K562 (cell line): ENCODE measurements around the gene FANCC. TPM values are rescaled to one million over a fixed set of nuclear protein-coding genes. Genes with fewer than 3 reads are reported as not detected.

ENCODE experiments used
- ATAC-seq: fragments of 200-7000 bp; cut with Tn5 transposase; 3 replicates; pipeline ENCODE4 v1.9.1; 2020; ENCODE audit warnings: moderate library complexity
- BruUV-seq: library from RNA; stranded (reverse); fragments of 400-500 nt; replicated peaks from 2 replicates; lab custom pipeline; 2021; lab: Mats Ljungman, UMichigan
- CTCF ChIA-PET: fragments of 300-600 bp; formaldehyde crosslinking; extraction: SDS; loops from one replicate; lab custom pipeline; 2021; ENCODE audit warnings: low intra/inter-chr PET ratio; lab: Yijun Ruan, JAX
- POLR2A ChIA-PET: fragments of 300-600, 350-650 bp; sonication (Branson Sonifier 250); formaldehyde crosslinking; extraction: SDS; loops from one replicate; lab custom pipeline; 2021; ENCODE audit warnings: antibody characterized with exemption, inconsistent platforms; lab: Yijun Ruan, JAX
- DNase-seq, 4 experiments: peaks; one replicate each; pipeline versions ENCODE4 v3.0.0 to v3.0.0-alpha.2; 2011 to 2018; ENCODE audit warnings: low spot score in 3 of 4, mixed read lengths in 3 of 4; ENCODE audit errors: extremely low read depth in 1 of 4
- FAIRE-seq: peaks from 2 replicates; lab custom pipeline; 2011; peaks lifted over from hg19 to GRCh38; lab: Jason Lieb, UNC
- H2AFZ ChIP-seq: 2 replicates; pipeline ENCODE4 v1.6.0; 2011; ENCODE audit warnings: low read depth, low read length, control low read depth, inconsistent platforms
- H3K27ac ChIP-seq: fragments of 200-600 bp; 3 replicates; pipeline ENCODE4 v1.8.0; 2011; ENCODE audit warnings: low read depth, mild to moderate bottlenecking, control low read depth, inconsistent platforms, low read length, moderate library complexity, mixed read lengths; ENCODE audit errors: extremely low read depth
- H3K27me3 ChIP-seq, 2 experiments: fragments of 300-600 bp in 1 of 2; 2 replicates in 1 of 2; 3 replicates in 1 of 2; pipeline versions ENCODE4 v1.6.0 to v1.8.0; 2011; ENCODE audit warnings: inconsistent platforms in 2 of 2, low read length in 2 of 2, mild to moderate bottlenecking in 1 of 2, mixed read lengths in 1 of 2, moderate library complexity in 1 of 2; ENCODE audit not compliant: control insufficient read depth in 2 of 2, insufficient read depth in 2 of 2
- H3K36me3 ChIP-seq: fragments of 300-600 bp; 3 replicates; pipeline ENCODE4 v1.8.0; 2011; ENCODE audit warnings: mild to moderate bottlenecking, low read length, inconsistent platforms; ENCODE audit not compliant: control insufficient read depth, insufficient read depth
- H3K4me1 ChIP-seq, 2 experiments: fragments of 200-600 bp in 1 of 2; replicated peaks in 1 of 2; 2 replicates in 1 of 2; 3 replicates in 1 of 2; pipeline versions ENCODE4 v1.5.1 to v1.8.0; 2011; ENCODE audit warnings: inconsistent platforms in 2 of 2, low read length in 2 of 2, mild to moderate bottlenecking in 1 of 2, mixed read lengths in 1 of 2, moderate library complexity in 1 of 2; ENCODE audit not compliant: control insufficient read depth in 2 of 2, insufficient read depth in 2 of 2
- H3K4me2 ChIP-seq: 2 replicates; pipeline ENCODE4 v1.6.1; 2011; ENCODE audit warnings: low read length, control low read depth, inconsistent platforms, mixed read lengths; ENCODE audit not compliant: insufficient read depth
- H3K4me3 ChIP-seq: fragments of 200-600 bp; sonication (generic), shearing (Covaris generic); 2 replicates; pipeline ENCODE4 v1.5.1; 2016; ENCODE audit warnings: control low read depth, inconsistent platforms
- H3K79me2 ChIP-seq: fragments of 200-600 bp; 3 replicates; pipeline ENCODE4 v1.8.0; 2011; ENCODE audit warnings: low read length, inconsistent platforms; ENCODE audit not compliant: control insufficient read depth, insufficient read depth
- H3K9ac ChIP-seq, 2 experiments: 2 replicates each; pipeline versions ENCODE4 v1.6.0 to v1.6.1; 2011; ENCODE audit warnings: low read depth in 2 of 2, low read length in 2 of 2, control low read depth in 1 of 2, inconsistent platforms in 1 of 2, mild to moderate bottlenecking in 1 of 2, mixed read lengths in 1 of 2; ENCODE audit not compliant: insufficient read depth in 1 of 2
- H3K9me1 ChIP-seq: one replicate; pipeline ENCODE4 v1.6.0; 2011; ENCODE audit warnings: inconsistent platforms, mild to moderate bottlenecking, low read length, moderate library complexity; ENCODE audit not compliant: control insufficient read depth, insufficient read depth
- H3K9me3 ChIP-seq: replicated peaks from 2 replicates; pipeline ENCODE4 v1.5.1; 2011; ENCODE audit warnings: low read depth, low read length, inconsistent platforms; ENCODE audit not compliant: control insufficient read depth, insufficient read depth
- H4K20me1 ChIP-seq: replicated peaks from 2 replicates; pipeline ENCODE4 v1.6.1; 2011; ENCODE audit warnings: low read length, inconsistent platforms, mixed read lengths; ENCODE audit not compliant: control insufficient read depth, insufficient read depth
- ARID3A ChIP-seq: IDR thresholded peaks from 2 replicates; pipeline ENCODE4 v1.6.1; 2012; ENCODE audit warnings: low read depth, low read length, improper control_type of control experiment, borderline replicate concordance
- CBX5 ChIP-seq: IDR thresholded peaks from 2 replicates; pipeline ENCODE4 v1.6.1; 2014; ENCODE audit warnings: low read depth, borderline replicate concordance
- ERF ChIP-seq: fragments of 450-650 bp; formaldehyde crosslinking; IDR thresholded peaks from 2 replicates; pipeline ENCODE4 v1.4.0; 2020; ENCODE audit warnings: mild to moderate bottlenecking, mixed read lengths
- HNRNPLL ChIP-seq: fragments of 200-400 bp; formaldehyde crosslinking; IDR thresholded peaks from 2 replicates; pipeline ENCODE4 v1.6.1; 2017; ENCODE audit warnings: low read length, low read depth, mild to moderate bottlenecking; ENCODE audit not compliant: poor library complexity, severe bottlenecking
- NCOA1 ChIP-seq: fragments of 450-650 bp; IDR thresholded peaks from 2 replicates; pipeline ENCODE4 v1.6.1; 2016; ENCODE audit warnings: low read depth
- PHF21A ChIP-seq: fragments of 450-650 bp; IDR thresholded peaks from 2 replicates; pipeline ENCODE4 v1.6.1; 2017; ENCODE audit warnings: low read depth, borderline replicate concordance
- POU5F1 ChIP-seq: fragments of 150-350 bp; IDR thresholded peaks from 2 replicates; pipeline ENCODE4 v1.6.1; 2014; ENCODE audit warnings: borderline replicate concordance, low read length, low read depth, mild to moderate bottlenecking; ENCODE audit not compliant: partially characterized antibody
- SRSF7 ChIP-seq: fragments of 200-400 bp; formaldehyde crosslinking; optimal IDR thresholded peaks from 2 replicates; pipeline ENCODE3; 2017; ENCODE audit warnings: mild to moderate bottlenecking, low read depth, low read length
- ZNF24 ChIP-seq: fragments of 450-650 bp; IDR thresholded peaks from 2 replicates; pipeline ENCODE4 v1.6.1; 2016
- WGBS: fragments of 100-300 bp; shearing (Covaris generic); methylation state at CpG from one replicate; pipeline ENCODE4 v1.1.6; 2016; ENCODE audit warnings: low coverage, mixed read lengths; ENCODE audit not compliant: insufficient coverage; ENCODE audit errors: missing lambda C conversion rate; 5-methylcytosine and 5-hydroxymethylcytosine counted together
- in situ Hi-C: fragments of 300-500 bp; cut with MboI; formaldehyde crosslinking; loops from 4 replicates; pipeline ENCODE4 v1.15.0; 2018; ENCODE audit warnings: inconsistent platforms, mixed read lengths
- intact Hi-C: fragments of 100-400 bp; cut with micrococcal nuclease; formaldehyde crosslinking; loops from 2 replicates; pipeline ENCODE4 v1.14.2; 2022
- polyA plus RNA-seq, 8 experiments: library from polyadenylated mRNA; depleted of rRNA in 4 of 8; stranded (reverse) in 5 of 8; unstranded in 3 of 8; fragments of >200 nt; fragmentation: Nextera tagmentation in 2 of 8; fragmentation: Illumina TruSeq in 1 of 8; extraction: Ambion mirVana in 2 of 8; extraction: Trizol in 1 of 8; gene quantifications; 2 replicates each; pipeline versions ENCODE4 v1.2.1 to v1.2.3, GENCODE V29; 2011 to 2014; ENCODE audit warnings: inconsistent platforms in 1 of 8, missing spikeins in 1 of 8
- total RNA-seq, 7 experiments: library from RNA; depleted of rRNA in 6 of 7; stranded (reverse); fragments of >200 nt in 6 of 7; fragmentation: Illumina TruSeq in 2 of 7; extraction: Trizol in 2 of 7; gene quantifications; 2 replicates each; pipeline versions ENCODE4 v1.2.1 to v1.2.3, GENCODE V29; 2011 to 2021; ENCODE audit warnings: low replicate concordance in 1 of 7
- TF ChIP-seq, protein P1 (sequence below): fragments of 450-650 bp; IDR thresholded peaks from 2 replicates; pipeline ENCODE4 v1.6.1; 2016; ENCODE audit warnings: mild to moderate bottlenecking

FANCC gene
- total and polyA plus RNA-seq, 9 of the 15 experiments (the other 6 are each of a cell fraction or from before 2014, with no cell fraction given) = 4.6 to 18.4 (median 14.2) TPM

DNA sequence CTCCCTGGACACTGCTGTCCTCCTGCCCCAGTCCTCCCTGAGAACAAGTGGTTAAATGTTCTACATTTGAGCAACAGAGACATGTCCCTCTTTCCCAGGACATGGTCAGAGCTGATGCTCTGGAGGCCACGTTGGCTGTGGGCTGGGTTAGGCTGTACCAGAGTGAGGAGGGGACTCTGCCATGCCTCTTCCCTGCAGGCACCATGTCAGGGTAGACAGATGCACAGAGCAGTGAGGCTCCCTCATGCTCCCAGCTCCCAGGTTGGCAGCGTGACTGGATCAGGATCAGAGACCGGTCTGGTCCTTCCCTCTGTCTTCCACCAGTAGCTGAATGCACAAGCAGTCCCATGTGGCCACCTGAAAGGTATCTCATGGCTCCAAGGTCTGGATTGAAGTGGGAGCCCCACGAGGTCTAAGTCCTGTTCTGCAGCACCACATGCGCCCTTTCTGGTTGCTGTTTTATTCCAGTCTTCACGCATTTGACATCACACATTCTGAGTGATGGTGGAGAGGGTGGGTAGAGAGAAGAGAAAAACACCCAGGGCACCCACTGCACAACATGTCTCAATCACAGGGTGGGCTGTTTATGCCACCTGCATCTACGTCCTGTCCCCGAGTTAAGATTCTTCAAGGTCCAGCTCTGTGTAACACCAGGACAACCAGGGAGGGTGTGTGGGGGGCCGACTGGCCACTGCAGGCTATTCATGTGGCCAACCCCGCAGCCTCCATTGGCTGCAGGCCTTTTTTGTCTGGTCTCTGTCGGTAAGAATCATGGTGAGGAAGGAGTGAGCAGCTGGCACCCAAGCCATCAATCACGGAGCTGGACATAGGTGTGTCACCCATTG is 204.9 kb downstream of the FANCC start:
- POLR2A ChIA-PET = interaction anchor here (0.7 kb wide), 1 partner anchor 111 kb away, joined by 3 read pairs; no protein-coding TSS in a partner anchor

DNA sequence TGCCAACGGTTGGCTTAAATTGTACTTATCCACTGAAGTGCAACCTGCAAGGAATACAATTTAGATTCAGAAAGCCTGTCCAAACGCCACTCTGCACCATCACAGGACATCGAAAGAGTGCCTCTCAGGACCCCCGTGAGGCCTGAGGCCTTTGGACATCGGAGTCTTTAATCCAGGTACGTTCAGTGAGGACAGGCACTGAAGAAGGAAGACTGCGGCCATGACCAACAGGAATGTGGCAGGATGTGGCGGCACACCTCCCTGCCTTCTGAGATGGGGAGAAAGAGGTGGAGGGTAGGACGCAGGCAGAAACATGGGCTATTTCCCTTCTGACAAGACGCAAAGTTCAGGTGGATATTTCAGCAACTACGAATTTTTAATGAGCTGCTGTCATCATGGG is 205.8 kb downstream of the FANCC start:
- ATAC-seq = no peak
- TF ChIP-seq NCOA1 (no peak), POU5F1 (no peak), ERF (CRISPR knock-in tag) (no peak), CBX5 (no peak), ARID3A (no peak), ZNF24 (no peak), HNRNPLL (no peak), PHF21A (no peak)
- TF ChIP-seq, protein P1, sequence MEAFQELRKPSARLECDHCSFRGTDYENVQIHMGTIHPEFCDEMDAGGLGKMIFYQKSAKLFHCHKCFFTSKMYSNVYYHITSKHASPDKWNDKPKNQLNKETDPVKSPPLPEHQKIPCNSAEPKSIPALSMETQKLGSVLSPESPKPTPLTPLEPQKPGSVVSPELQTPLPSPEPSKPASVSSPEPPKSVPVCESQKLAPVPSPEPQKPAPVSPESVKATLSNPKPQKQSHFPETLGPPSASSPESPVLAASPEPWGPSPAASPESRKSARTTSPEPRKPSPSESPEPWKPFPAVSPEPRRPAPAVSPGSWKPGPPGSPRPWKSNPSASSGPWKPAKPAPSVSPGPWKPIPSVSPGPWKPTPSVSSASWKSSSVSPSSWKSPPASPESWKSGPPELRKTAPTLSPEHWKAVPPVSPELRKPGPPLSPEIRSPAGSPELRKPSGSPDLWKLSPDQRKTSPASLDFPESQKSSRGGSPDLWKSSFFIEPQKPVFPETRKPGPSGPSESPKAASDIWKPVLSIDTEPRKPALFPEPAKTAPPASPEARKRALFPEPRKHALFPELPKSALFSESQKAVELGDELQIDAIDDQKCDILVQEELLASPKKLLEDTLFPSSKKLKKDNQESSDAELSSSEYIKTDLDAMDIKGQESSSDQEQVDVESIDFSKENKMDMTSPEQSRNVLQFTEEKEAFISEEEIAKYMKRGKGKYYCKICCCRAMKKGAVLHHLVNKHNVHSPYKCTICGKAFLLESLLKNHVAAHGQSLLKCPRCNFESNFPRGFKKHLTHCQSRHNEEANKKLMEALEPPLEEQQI = no peak
- CTCF ChIA-PET = no interaction called here
- no peak for FAIRE-seq
- Histone ChIP-seq H3K9ac (no peak overlapping the region), H3K4me1 (peaks cover 0 to 3% of the 10 kb centered on the region in 2 experiments; a peak in 1 of 5 replicates), H3K79me2 (no peaks in the 10 kb centered on the region), H3K4me2 (no peak overlapping the region), H3K4me3 (no peak overlapping the region), H3K9me3 (no peaks in the 10 kb centered on the region), H3K27me3 (no peaks in the 10 kb centered on the region), H4K20me1 (no peaks in the 10 kb centered on the region), H3K36me3 (peaks cover 14% of the 10 kb centered on the region; the same call in 2 of the 3 replicates), H3K27ac (no peak overlapping the region), H2AFZ (no peak overlapping the region), H3K9me1 (no peaks in the 10 kb centered on the region)
- no TSS peak for BruUV-seq
- POLR2A ChIA-PET = no interaction called here
- no peak for DNase-seq
- intact Hi-C loops = no loop called here
- WGBS = 83% methylated on average over 8 of the region's 11 CpGs
- in situ Hi-C loops = no loop called here

More for the DNA sequence above, 204.9 kb downstream of the FANCC start:
- ATAC-seq (no peak), FAIRE-seq (no peak), DNase-seq (no peak)
- no peak overlapping the region for H3K4me2 ChIP-seq
- no peak overlapping the region for H3K9ac ChIP-seq
- H3K4me1 ChIP-seq = peaks cover 0 to 3% of the 10 kb centered on the region in 2 experiments; a peak in 1 of 5 replicates
- no peak overlapping the region for H3K4me3 ChIP-seq
- CTCF ChIA-PET = no interaction called here
- in situ Hi-C loops = no loop called here
- no TSS peak for BruUV-seq
- H3K27me3 ChIP-seq = no peaks in the 10 kb centered on the region
- TF ChIP-seq SRSF7 = no peak
- no peak overlapping the region for H3K27ac ChIP-seq
- H3K79me2 ChIP-seq = no peaks in the 10 kb centered on the region
- no peaks in the 10 kb centered on the region for H4K20me1 ChIP-seq
- no peak overlapping the region for H2AFZ ChIP-seq
- H3K36me3 ChIP-seq = peaks cover 11% of the 10 kb centered on the region; the same call in 2 of the 3 replicates
- H3K9me3 ChIP-seq = no peaks in the 10 kb centered on the region
- intact Hi-C loops = no loop called here
- no peaks in the 10 kb centered on the region for H3K9me1 ChIP-seq
- 68% methylated on average over 12 of the region's 12 CpGs for WGBS
